HG02763 (cell line): ENCODE results near the gene SPATA13.

Source experiments
- ATAC-seq: cut with Tn5 transposase; IDR thresholded peaks from one replicate; pipeline ENCODE4 v1.9.1; 2021; ENCODE audit warnings: mild to moderate bottlenecking, moderate library complexity; ENCODE audit not compliant: unreplicated experiment

SPATA13 gene

GRCh38 chr13:24247016-24247415 lies 86.5 kb downstream of the SPATA13 start:
- no peak for ATAC-seq

DNA sequence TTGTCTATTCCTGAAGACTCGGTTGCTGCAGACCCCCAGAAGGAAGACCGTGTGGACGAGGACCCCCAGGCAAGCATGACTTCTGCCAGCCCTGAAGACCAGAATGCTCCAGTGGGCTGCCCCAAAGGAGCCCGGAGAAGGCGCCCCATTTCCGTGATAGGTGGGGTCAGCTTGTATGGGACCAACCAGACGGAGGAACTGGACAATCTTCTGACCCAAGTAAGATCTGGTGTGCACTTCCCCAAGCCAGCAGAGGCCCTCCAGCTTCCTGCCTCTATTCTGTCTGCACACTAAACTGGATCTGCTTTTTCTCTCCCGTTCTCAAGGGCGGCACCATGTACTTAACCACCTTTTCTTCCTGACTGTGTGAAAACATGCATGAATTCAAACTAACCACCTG lies 89.1 kb downstream of the SPATA13 start:
- no peak for ATAC-seq

DNA sequence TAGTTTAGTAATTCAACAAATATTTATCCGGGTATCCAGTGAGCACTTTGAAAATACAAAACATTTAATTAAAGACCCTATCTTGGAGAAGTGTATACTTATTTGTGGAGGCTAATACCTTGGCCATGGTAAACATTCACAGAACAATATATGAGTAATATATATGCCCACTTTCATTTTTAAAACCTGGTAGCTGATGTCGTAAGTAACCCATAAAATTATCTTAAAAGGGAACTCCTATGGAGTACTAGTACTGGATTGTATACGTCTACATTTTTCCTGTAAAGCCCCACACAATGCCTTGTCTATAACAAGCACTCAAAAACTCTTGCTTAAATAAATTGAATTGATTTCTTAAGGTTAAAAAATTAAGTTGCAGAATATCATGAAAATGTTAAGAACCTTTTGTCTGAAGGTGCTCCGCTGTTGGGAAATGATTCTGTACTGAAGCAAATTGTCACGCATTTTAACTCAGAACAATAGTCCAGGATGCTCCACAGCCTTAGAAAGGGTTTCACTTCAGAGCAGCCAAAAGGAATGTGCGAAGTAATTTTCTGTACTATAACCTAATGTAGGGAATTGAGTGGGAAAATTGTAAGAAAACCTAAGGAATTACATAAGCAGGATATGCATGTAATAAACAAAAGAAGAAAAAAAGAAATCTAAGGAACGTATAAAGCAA lies 90.0 kb downstream of the SPATA13 start:
- no peak for ATAC-seq

GRCh38 chr13:24251525-24251924 lies 91.0 kb downstream of the SPATA13 start:
- no peak for ATAC-seq

- ATAC-seq = no peak
These were observed 91.6 kb downstream of the SPATA13 start for GRCh38 chr13:24252136-24252535.

- ATAC-seq = no peak
These were observed 93.1 kb downstream of the SPATA13 start for GRCh38 chr13:24253520-24254145.

GRCh38 chr13:24254146-24254841 lies 93.8 kb downstream of the SPATA13 start:
- no peak for ATAC-seq

DNA sequence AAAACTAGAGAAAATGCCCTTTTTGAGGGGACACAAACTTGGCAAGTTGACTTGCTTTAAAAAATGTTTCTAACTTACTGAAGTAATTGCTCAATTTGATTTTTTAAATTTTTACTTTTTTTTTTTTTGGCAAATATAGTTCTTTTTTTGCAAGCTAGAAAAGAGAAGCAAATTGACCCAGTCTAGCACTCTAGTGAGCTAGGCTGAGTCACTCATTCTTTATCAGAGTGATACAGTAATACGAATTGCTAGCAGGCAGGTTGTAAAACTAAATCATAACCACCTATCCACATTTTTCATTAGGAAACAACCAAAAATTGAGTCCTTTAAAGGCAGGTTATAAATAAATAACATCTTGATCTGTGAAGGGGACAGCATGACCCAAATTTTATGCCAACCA lies 97.0 kb downstream of the SPATA13 start:
- no peak for ATAC-seq

- ATAC-seq = no peak
These were observed 101.0 kb downstream of the SPATA13 start for GRCh38 chr13:24261566-24261965.

- ATAC-seq = no peak
These were observed 103.1 kb downstream of the SPATA13 start for GRCh38 chr13:24263632-24264031.

DNA sequence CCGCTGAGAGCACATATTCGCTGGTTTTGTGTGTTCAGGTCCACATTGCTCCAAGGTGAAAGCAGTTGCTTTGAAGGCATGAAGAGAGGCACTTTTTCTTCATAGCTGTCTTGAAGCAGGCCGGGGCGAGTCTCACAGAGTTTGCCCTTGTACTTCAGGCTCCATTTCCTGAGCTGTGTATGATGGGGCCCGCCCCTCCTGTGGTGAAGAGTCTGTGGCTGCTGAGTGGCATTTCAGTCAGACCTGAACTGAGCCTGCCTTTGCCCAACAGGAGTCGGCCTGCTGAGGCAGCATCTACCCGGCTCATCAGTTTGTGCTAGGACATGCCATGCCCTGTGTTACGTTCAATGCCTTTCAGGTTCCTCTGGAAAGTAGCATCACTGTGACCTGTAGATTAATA lies 104.5 kb downstream of the SPATA13 start:
- no peak for ATAC-seq

DNA sequence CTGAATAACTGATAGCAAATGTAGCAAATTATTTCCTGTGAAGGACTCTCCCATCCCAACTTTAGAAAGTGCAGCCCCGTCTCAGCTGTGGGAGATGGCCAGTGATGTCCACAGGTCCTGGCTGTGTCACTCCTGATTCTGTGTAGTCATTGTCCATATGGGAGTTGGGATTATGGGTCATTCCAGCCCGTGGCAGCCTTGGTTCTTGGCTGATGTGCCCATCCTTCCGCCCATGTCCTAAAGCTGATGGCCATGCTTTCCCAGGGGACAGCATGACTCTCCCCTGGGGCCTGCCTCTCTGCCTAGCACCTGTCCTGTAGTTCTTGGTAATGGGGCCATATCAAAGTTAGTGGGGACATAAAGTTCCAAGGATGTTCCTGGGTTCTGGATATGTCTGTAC lies 104.9 kb downstream of the SPATA13 start:
- no peak for ATAC-seq

GRCh38 chr13:24267274-24267673 lies 106.8 kb downstream of the SPATA13 start:
- ATAC-seq = no peak

DNA sequence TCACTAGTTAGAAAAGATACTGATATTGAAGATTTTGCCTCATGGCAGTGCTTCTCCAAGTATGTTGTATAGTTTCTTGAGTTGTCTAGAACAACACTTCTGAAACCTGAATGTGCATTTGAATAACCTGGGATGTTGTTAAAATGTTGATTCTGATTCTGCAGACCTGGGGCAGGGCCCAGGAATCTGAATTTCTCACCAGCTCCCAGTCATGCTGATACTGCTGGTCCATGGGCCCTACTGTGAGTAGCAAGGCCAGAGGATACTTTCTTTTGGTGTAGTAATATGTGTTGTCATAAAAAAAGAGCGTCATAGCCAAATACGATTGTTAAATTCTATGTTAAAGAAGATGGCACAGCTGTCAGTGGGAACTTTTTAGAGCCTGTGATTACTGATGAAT lies 107.3 kb downstream of the SPATA13 start:
- no peak for ATAC-seq

DNA sequence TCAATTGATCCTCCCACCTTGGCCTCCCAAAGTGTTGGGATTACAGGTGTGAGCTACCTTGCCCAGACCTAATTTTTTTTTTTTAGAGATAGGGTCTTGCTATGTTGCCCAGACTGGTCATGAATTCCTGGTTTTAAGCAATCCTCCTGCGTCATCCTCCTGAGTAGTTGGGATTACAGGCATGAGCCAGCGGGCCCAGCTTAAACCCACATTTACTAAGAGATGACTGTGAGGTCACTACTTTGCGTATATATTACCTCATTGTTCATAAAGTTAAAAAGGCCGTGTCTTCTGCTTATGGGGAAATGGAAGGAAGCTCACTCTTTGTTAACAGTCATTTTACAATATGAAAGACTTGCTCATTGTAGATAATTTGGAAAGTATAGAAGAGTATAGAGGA lies 109.3 kb downstream of the SPATA13 start:
- no peak for ATAC-seq

GRCh38 chr13:24270639-24271141 lies 110.2 kb downstream of the SPATA13 start:
- ATAC-seq = peak; percentile 41

DNA sequence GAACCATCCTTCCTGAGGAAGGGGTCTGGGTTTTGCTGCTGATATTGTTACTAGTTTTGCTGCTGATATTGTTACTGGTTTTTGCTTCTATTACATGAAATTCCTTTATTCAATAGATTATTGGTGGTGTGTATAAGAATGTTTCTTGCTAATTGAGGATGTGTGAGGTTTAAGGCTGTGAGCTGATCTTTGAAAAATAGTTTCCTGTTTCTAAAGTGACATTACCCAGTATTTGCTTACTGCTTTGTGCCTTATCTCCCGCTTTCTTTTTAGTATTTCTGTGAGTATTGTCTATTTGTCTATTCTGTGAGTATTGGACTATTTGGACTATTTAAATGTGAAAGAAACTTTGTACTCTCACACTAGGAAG lies 110.7 kb downstream of the SPATA13 start:
- no peak for ATAC-seq

DNA sequence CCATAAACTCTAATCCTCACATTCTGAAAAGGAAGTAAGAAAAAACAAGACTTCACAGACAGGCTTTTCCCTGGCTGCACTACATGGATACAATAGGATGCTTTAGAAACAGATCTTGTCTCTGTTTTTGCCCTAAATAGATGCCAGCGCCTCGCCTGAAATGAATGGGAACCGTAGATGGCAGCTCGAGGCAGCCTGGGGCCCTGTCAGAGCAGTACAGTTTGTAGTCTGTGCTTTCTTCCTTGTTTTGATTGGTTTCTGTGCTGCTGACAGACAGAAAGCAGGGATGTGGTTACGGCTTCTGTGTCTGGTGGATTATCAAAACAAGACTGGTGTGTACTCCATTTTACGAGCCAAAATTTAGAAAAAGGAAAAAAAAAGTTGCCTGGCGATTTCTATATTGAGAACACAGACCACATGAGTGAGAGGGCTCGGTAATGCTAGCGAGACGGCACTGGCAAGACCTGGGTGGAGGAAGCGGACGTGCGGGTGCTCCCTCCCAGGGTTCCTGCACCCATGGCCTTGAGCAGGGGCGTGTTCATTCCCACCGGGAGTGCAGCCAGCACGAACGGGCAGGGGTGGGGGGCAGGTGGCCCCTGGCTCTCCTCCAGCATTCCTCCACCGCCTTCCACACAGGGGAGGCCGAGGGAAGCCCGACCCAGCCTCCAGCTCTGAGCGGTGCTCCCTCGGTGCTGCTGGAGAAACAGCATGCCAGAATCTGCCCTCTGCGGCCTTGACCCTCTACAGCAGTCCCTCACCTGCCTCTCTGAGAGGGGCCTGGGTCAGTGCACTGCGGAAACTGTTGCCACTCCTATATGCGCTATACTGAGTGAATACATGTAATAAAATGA lies 111.3 kb downstream of the SPATA13 start:
- peak; percentile 57 for ATAC-seq

DNA sequence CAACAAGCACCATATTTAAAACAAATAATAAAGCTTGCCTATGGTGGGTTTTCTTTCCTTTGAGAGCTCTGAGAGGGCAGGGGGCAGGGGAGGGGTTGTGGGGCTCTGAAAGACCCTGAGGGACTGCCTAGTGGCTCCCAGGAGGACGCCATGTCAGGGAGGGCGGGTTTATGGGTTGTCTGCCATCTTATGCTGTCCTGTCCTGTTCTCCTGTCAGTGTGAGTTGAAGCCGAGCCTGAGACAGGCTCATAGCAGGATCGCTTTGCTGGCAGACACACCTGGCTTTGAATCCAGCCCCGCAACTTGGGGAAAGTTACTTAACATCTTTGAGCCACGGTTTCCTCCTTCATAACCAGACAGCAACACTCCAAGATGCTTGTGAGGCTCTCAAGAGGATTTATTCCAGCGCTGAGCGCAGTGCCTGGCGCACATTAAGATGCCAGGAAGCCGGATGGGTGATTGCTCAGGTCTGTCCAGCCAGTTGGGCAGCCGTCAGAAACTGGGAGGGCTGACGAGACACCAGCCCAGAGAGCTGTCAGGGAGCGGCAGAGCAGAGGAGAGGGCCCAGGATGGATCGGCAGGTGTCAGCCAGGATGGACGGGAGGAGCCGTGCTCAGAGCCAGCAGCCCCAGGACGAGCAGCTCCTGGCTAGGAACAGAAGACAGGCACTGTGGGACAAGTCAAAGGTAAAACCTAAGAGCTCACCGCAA lies 112.1 kb downstream of the SPATA13 start:
- no peak for ATAC-seq

GRCh38 chr13:24273926-24274325 lies 113.4 kb downstream of the SPATA13 start:
- no peak for ATAC-seq
